ENCODE measurements around the gene PPP2R5C.

The PPP2R5C gene

DNA sequence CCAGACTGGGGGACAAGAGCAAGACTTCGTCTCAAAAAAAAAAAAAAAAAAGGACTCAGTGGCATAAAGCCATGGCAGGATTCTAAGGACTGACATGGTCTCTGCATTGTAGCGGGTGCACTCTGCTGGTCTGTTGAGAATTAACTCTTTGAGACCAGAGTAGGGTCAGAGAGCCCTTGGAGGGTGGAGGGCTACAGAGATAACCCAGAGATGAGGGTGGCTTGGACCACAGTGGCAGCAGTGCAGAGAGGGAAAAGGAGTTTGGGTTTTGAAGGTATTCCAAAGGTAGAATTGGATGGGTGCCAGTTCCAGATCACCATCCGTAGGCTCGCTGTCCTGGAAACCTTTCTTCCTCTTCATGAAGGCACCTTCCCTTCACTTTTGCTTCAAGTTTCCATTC is 188.6 kb downstream of the PPP2R5C start:
- DNase-seq = no peak

- no peak for DNase-seq
Observed at GRCh38 chr14:101950516-101951215, 189.2 kb downstream of the PPP2R5C start.

DNA sequence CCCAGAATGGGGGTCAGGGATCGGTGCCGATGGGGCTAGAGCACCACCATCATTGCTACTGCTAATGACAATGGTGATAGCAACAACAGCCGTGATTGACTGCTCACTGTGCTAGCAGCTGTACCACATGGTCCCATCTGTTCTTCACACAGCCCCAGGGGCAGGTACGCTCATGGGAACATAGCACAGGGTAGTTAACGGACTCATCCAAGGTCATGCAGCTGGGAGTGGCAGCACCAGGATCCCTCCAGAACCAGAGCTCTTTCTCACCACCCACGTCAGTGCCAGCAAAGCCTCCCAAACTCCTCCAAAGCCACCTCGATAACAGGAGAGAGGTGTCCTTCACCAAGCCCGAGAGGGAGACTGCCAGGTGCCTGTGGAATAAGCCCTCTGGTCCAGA is 191.6 kb downstream of the PPP2R5C start:
- no peak for DNase-seq

- DNase-seq = no peak
Observed at GRCh38 chr14:101954501-101954900, 193.0 kb downstream of the PPP2R5C start.

DNA sequence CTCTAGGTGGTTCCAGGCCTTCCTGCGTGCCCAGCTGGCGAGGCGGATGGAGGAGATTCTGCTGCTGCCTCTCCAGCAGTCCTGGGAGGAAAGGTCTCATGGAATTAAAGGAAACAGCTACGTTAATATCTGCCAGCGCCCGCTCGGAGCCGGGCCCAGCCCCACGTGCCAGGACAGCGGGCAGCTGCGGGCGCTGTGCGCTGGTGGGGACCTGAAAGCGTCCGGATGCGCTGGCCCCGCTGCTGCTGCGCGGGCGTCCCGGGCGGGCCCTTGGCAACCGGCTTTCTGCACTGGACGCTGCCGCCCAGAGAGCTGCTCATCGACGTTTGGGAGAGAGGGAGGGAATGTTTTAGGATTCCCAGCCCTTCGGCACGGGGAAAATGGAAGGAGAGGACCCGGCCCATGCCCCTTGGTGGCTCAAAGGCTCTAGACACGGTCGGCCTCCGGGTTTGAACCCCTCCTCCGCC is 194.2 kb downstream of the PPP2R5C start:
- DNase-seq = no peak

DNA sequence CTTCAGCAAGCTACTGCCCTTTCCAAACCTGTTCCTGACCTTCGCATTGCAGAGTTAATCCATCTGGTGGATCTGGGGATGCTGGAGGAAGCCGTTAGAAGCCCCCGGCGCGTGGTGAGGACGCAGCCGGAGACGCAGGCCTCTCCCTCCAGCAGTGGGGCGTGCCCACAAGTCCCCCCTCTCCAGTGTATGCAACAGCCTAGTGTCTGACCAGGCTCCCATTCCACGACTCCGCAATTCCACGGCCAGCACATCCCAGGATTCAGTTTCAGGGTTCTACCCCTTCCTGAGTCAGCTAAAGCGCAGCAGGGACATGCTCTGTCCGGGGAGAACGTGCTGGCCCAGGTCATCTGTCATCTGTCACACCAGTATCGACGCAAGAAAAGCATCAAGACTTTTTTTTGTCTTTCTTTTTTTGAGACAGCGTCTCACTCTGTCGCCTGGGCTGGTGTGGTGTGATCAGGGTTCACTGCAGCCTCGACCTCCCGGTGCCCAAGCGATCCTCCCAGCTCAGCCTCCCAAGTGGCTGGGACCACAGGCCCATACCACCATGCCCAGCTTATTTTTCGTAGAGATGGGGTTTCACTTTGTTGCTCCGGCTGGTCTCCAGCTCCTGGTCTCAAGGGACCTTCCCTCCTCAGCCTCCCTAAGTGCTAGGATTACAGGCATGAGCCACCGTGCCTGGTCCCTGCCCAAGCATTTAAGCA is 194.8 kb downstream of the PPP2R5C start:
- DNase-seq = no peak

DNA sequence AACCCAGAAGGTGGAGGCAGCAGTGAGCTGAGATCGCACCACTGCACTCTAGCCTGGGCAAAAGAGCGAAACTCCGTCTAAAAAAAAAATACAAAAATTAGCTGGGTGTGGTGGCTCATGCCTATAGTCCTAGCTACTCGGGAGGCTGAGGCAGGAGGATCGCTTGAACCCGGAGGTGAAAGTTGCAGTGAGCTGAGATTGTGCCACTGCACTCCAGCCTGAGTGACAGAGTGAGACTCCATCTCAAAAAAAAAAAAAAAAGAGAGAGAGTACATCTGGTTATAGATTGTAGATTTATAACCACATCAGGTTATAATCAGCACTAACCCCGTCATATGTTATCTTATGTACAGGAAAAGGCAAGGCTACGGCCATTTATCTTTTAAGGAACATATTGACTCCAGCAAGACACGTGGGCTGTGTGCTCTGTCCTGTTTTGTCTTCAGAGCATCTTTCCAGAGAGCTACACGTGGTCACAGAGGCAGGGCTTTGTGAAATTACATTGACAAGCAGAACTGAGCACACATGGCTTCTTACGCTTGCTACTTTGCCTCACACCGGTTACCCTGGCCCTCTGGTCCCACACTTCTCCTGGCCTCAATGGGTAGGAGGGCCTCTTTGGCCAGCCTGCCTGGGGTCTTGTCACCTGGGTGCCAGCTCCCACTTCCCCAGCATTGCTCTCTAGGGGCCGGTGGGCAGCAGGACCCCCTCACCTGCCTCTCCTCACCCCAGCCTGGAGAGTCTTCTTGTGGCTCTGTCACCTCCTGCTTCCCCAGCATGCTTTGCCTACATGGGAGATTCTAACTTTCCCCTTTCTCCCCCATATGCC is 196.1 kb downstream of the PPP2R5C start:
- DNase-seq = no peak

DNA sequence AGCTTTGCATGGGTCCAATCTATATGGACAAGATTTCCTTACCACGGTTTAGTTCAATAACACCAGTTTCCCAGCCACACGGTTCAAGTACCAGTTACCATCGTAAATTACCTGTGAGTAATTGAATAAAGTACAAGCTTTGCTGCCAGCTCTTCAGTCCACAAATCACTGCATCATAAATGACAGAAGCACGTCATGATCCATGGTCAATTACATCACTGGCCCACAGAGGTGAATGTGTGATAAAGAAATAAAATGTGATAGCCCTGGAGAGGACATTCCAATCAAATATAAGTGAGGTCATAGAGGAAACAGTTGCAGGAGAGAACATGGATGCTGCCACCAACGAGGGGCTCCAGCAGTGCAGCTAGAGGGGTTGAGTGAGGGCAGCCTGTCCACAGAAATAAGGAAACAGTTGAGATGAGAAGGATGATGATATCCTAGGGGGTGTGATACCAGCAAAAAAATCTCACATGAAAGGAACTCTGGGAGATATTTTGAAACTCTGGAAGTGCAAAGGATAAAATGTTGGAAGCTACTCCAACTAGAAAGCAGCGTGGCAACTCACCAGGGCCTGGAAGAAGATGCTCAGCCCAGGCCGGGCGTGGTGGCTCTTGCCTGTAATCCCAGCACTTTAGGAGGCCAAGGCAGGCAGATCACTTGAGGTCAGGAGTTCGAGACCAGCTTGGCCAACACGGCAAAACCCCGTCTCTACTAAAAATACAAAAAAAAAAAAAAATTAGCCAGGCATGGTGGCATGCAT is 197.1 kb downstream of the PPP2R5C start:
- DNase-seq = no peak

DNA sequence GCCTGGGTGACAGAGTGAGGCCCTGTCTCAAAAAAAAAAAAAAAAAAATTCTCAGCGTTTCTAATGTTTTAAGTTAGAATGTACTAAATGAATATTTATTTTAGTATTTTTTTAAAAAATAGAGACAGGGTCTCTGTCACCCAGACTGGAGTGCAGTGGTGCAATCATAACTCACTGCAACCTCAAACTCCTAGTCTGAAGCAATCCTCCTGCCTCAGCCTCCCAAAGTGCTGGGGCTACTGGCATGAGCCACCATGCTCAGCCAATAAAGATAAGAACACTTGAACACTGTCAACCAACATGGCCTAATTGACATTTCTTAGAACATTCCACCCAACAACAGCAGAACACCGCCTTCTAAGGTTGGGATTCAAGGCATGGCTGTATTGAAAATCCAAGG is 197.8 kb downstream of the PPP2R5C start:
- DNase-seq = no peak

DNA sequence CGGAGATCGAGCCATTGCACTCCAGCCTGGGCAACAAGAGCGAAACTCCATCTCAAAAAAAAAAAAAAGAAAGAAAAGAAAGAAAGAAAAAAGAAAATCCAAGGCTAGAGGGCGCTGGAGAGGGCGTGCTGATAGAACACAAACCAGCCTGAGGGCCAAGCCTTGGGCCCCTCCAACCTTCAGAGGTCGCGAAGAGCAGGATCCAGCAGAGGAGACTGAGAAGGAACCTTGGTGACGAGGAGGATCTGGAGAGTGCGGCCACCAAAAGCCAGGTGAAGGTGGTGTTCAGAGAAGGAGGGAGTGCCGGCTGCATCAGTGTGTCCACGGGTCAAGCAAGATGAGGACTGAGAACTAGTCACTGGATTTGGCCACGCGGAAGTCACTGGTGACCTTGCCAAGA is 198.7 kb downstream of the PPP2R5C start:
- DNase-seq = no peak

DNA sequence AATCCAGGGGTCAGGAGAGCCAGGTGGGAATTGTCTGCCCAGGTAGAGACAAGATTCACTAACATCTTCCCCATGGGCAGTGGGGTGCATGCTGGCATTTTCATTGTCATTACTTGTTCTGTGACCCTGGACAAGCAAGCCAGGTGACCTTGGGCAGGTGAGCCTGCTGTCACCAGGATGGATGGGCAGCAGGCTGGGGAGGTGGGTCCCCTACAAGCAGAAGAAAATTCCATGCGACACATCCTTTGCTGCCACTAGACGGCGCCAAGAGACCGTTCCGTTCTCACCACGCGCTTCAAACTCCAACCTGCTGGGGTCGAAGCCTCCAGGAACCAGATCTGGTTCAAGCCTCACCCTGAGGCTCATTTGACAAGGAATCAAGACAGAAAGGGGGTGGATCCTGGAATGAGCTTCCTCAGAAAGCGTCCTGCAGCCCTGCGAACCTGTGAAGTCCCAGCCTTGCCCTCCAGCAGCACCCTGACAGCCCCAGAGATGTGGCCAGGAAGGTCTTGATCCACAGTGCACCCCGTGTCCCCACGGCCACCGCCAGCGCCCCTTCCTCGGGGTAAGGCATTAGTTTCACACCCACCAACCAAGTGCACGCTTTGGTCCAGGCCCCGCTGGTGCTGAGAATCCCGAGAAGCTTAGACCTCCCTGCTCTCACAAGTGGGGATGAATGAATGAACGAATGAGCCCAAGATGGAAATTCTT is 199.7 kb downstream of the PPP2R5C start:
- DNase-seq = peak; percentile 51

DNA sequence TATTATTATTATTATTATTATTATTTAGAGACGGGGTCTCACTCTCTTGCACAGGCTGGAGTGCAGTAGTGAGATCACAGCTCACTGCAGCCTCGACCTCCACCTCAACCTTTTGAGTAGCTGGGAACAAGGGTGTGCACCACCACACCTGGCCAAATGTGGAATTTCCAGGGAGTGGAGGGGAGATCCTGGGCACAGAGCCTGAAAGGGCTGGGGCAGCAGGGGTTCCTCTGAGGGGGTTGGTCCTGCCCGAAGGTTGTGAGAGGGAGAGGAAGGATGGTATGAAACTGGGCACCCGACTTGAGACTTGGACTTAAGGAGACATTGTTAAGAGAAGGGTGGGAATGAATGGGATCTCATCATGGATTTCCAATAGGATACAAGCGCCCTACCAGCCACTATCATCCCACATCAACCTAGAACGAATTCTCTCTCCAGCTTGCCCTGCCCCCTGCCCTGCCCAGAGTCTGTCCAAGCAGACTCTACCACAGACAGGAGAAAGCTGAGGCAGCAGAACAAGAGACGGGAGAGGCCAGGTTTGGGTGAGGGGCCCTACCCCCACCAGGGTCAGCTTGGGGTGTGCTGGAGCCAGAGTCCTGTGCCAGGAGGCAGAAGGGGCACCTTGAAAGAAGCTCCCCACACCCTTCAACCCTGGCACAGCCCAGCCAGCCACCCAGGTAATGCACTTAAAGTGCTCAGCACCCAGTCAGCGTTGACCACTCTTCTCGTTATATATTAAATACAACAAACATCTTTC is 200.4 kb downstream of the PPP2R5C start:
- no peak for DNase-seq

- DNase-seq = no peak
Observed at GRCh38 chr14:101962503-101962874, 201.0 kb downstream of the PPP2R5C start.

DNA sequence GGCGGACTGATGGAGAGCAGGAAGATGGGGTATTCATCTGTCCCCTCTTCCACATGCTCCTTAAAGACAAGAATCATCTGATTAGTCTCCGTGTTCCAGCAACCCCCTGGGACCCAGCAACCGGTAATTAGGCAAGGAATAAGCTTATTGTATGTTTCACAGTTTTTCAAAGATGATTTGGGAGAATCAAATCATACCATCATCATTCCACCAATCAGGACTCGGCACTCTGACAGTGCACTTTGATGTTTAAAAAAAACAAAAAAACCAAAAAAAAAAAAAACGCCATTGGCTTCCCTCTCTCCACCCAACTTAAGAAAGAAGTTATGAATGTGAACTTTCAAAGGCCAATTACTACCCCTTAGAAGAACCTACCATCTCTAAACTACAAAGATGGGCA is 201.5 kb downstream of the PPP2R5C start:
- no peak for DNase-seq

DNA sequence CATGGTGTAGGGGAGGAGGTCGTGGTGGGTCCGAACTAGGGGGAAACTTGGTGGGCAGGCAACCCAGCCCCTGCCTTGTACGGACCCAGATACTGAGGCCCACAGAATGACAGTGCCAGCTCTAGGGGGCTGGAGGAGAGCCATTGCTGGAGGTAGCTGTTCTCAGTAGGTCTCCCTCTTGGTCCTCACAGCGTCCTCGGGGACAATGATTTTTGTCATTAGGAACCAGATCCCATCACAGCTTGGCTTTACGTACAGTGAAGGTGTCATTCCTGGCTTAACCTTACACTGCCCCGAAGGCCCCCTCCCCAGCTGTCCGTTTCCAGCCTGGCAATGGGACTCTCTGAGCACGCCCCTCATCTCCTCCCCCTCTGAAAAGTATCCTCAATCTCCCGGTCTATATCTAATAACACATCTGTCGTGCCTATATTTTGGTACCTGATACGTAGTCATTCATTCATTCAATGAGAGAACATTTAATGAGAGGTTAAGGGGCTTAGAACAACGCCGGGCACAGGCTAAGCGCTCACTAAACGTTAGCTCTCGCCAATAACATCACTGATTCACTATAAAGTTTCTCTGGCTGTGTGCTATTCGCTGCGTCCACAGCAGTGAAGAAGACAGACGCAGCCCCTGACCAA is 202.3 kb downstream of the PPP2R5C start:
- no peak for DNase-seq

DNA sequence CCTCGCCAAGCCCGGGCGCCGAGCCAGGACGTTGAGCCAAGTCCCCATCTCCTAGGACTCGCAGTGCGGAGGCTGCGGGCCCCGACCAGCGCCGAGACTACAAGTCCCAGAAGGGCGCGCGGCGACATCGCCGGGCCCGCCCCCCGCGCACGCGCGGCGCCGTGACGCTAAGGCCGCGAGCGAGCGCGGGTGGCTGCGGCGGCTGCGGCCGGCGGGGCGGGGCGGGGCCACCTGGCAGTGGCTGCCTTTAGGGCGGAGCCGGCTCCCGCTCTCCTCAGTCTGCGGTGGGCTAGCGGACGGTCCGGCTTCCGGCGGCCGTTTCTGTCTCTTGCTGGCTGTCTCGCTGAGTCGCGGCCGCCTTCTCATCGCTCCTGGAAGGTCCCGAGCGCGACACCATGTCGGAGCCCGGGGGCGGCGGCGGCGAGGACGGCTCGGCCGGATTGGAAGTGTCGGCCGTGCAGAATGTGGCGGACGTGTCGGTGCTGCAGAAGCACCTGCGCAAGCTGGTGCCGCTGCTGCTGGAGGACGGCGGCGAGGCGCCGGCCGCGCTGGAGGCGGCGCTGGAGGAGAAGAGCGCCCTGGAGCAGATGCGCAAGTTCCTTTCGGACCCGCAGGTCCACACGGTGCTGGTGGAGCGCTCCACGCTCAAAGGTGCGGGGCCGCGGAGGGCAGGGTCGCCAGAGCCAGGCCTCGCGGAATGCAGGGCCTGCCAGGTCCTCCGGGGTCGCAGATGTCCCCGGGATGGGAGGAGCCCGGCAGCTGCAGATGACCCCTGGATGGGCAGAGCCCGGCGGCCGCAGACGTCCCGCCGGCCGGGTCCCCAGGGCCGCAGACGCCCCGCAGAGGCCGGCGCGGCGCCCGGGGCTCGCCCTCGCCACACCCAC is 203.0 kb downstream of the PPP2R5C start, which contains the start of gene DYNC1H1:
TSS of gene DYNC1H1 (plus strand) at position 277 of the 884 bp plus-strand sequence. CDS start at position 396, 119 bp downstream.
- peak; percentile 93 for DNase-seq

- DNase-seq = peak; percentile 87
Observed at GRCh38 chr14:101965181-101965544, 203.7 kb downstream of the PPP2R5C start.

DNA sequence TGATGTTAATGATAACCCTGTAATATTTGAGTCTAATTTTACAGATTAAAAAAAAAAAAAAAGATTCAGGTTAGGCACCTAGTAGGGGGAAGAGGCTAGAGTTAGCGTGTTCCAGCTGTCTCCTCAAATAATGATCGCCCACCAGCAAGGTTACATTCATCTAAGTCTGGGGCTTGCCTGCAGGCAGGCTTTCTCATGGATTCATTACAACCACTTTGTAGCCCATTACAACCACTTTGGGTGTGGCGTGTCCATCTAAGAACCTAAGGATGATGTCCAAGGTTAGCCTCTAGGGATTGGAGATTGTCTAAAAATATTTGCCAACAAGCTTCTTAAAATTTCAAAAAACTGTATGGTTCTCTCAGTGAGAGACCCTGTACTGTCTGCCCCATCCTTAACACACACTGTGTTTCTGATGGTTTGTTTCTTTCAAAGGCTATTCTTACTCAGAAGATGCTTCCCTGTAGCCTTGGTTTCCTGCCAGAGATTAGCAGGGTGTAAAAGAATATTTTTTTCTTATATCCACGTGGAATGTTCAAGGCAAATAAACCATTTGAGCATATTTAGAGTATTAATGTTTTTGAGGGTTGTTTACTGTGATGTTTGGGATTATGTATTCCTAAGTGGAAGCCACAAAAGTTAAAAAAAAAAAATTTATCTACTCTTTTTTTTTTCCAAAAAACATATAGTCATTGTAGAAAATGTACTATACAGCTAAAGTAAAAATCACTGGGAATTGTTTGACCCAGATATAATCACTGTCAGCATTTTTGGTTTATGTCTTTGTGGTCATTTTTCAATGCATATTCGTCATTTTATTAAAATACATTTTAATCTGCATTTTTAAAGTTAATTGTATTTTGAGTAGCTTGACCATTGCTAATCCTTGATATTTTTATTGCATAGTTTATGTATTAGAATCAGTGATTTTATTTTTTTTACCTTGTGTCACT is 204.5 kb downstream of the PPP2R5C start:
- no peak for DNase-seq

Measured in right kidney (tissue), 1 donor.